Activated T-cell treated with anti-CD3 and anti-CD28 coated beads, Interleukin-2, amount 50 U/mL, for 72 hours (primary cell): ENCODE data around the gene PRR5. TPM values are rescaled to one million over a fixed set of nuclear protein-coding genes. Genes with fewer than 3 reads are reported as not detected.
"Not testable (repeated sequence)": the region's sequence is repeated elsewhere in the genome, so short reads cannot be mapped to it uniquely, and the experiment has no call there.

ENCODE experiments used
- ATAC-seq, 2 donors: fragments of 150-1000 bp; cut with Tn5 transposase; replicated peaks in 1 of 2; 2 replicates each; pipeline ENCODE4 v1.10.0; 2021; ENCODE audit warnings: moderate library complexity in 2 of 2, mild to moderate bottlenecking in 1 of 2
- DNase-seq, 2 donors: peaks; one replicate each; pipeline ENCODE4 v3.0.0; 2021 to 2022; ENCODE audit warnings: mixed read lengths in 1 of 2
- H3K27ac Mint-ChIP-seq: one replicate; pipeline ENCODE4 v1.8.0; 2022; ENCODE audit warnings: mild to moderate bottlenecking, moderate library complexity, mixed read lengths
- H3K27me3 Mint-ChIP-seq: one replicate; pipeline ENCODE4 v1.8.0; 2022; ENCODE audit warnings: low read depth, mixed read lengths
- H3K36me3 Mint-ChIP-seq, 2 donors: one replicate each; pipeline ENCODE4 v1.8.0; 2022; ENCODE audit warnings: mixed read lengths in 2 of 2, mild to moderate bottlenecking in 1 of 2; ENCODE audit not compliant: insufficient read depth in 2 of 2
- H3K4me1 Mint-ChIP-seq: one replicate; pipeline ENCODE4 v1.8.0; 2022; ENCODE audit warnings: low read depth, mixed read lengths
- H3K4me3 Mint-ChIP-seq, 2 donors: one replicate each; pipeline ENCODE4 v1.8.0; 2022; ENCODE audit warnings: mild to moderate bottlenecking in 2 of 2, mixed read lengths in 2 of 2, moderate library complexity in 2 of 2
- H3K9me3 Mint-ChIP-seq, 2 donors: one replicate each; pipeline ENCODE4 v1.8.0; 2022; ENCODE audit warnings: mixed read lengths in 2 of 2
- total RNA-seq, 2 donors: library from RNA; stranded (reverse); gene quantifications; one replicate each; pipeline ENCODE4 v1.2.3, GENCODE V29; 2022

Gene PRR5
- total RNA-seq, 2 donors from 2014 or later = 11.7 to 12.0 TPM

DNA sequence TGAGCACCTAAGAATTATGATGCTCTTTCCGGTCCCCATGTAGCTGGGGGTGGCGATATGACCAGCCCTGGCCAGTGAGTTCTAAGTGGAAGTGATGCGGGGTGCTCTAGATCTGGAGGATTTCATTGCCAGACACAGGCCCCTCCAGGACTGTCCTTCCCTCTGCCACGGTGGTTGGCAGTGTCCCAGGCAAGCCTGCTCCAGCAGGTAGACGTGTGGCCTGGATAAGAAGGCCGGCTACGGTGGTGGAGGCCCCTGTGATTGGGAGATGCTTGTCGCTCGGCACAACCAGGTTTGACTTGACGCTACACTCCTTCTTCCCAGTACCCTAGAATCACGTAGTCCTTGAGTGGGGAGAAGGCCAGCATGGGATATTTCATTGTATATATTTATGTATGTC, 41.2 kb downstream of the PRR5 start:
- DNase-seq (no peak), ATAC-seq (no peak)
- H3K4me3 Mint-ChIP-seq = no peak overlapping the region
- no peak overlapping the region for H3K27ac Mint-ChIP-seq
- H3K9me3 Mint-ChIP-seq = no peaks in the 10 kb centered on the region
- H3K4me1 Mint-ChIP-seq = no peaks in the 10 kb centered on the region
- H3K27me3 Mint-ChIP-seq = peaks cover 8% of the 10 kb centered on the region
- H3K36me3 Mint-ChIP-seq = no peaks in the 10 kb centered on the region

- DNase-seq (no peak), ATAC-seq (no peak)
- H3K4me1 Mint-ChIP-seq = no peaks in the 10 kb centered on the region
- no peaks in the 10 kb centered on the region for H3K9me3 Mint-ChIP-seq
- H3K36me3 Mint-ChIP-seq = no peaks in the 10 kb centered on the region
- H3K27me3 Mint-ChIP-seq = peaks cover 8% of the 10 kb centered on the region
- H3K27ac Mint-ChIP-seq = no peak overlapping the region
- no peak overlapping the region for H3K4me3 Mint-ChIP-seq
Observed at GRCh38 chr22:44743804-44744211, 41.8 kb downstream of the PRR5 start.

- peaks cover 0 to 3% of the 10 kb centered on the region in 2 donors for H3K36me3 Mint-ChIP-seq
- H3K4me1 Mint-ChIP-seq = no peaks in the 10 kb centered on the region
- H3K4me3 Mint-ChIP-seq = no peak overlapping the region
- no peaks in the 10 kb centered on the region for H3K9me3 Mint-ChIP-seq
- H3K27ac Mint-ChIP-seq = no peak overlapping the region
- DNase-seq (no peak), ATAC-seq (no peak)
- peaks cover 21% of the 10 kb centered on the region for H3K27me3 Mint-ChIP-seq
Observed at GRCh38 chr22:44745853-44746789, 44.1 kb downstream of the PRR5 start.

GRCh38 chr22:44747784-44748127, 45.8 kb downstream of the PRR5 start:
- H3K9me3 Mint-ChIP-seq, H3K4me1 Mint-ChIP-seq, ATAC-seq, DNase-seq, H3K27ac Mint-ChIP-seq, H3K36me3 Mint-ChIP-seq, H3K4me3 Mint-ChIP-seq: not testable (repeated sequence)
- peaks cover 21% of the 10 kb centered on the region for H3K27me3 Mint-ChIP-seq

- no peaks in the 10 kb centered on the region for H3K9me3 Mint-ChIP-seq
- ATAC-seq (no peak), DNase-seq (no peak)
- no peak overlapping the region for H3K27ac Mint-ChIP-seq
- no peak overlapping the region for H3K4me3 Mint-ChIP-seq
- peaks cover 5% of the 10 kb centered on the region for H3K4me1 Mint-ChIP-seq
- H3K36me3 Mint-ChIP-seq = peaks cover 0 to 3% of the 10 kb centered on the region in 2 donors
- peaks cover 29% of the 10 kb centered on the region for H3K27me3 Mint-ChIP-seq
Observed at GRCh38 chr22:44748524-44748923, 46.5 kb downstream of the PRR5 start.

GRCh38 chr22:44750481-44750880, 48.5 kb downstream of the PRR5 start:
- Mint-ChIP-seq H3K4me1 (peaks cover 5% of the 10 kb centered on the region), H3K36me3 (peaks cover 0 to 3% of the 10 kb centered on the region in 2 donors), H3K27ac (no peak overlapping the region), H3K4me3 (no peak overlapping the region), H3K9me3 (no peaks in the 10 kb centered on the region), H3K27me3 (peaks cover 49% of the 10 kb centered on the region)
- ATAC-seq (no peak), DNase-seq (no peak)

DNA sequence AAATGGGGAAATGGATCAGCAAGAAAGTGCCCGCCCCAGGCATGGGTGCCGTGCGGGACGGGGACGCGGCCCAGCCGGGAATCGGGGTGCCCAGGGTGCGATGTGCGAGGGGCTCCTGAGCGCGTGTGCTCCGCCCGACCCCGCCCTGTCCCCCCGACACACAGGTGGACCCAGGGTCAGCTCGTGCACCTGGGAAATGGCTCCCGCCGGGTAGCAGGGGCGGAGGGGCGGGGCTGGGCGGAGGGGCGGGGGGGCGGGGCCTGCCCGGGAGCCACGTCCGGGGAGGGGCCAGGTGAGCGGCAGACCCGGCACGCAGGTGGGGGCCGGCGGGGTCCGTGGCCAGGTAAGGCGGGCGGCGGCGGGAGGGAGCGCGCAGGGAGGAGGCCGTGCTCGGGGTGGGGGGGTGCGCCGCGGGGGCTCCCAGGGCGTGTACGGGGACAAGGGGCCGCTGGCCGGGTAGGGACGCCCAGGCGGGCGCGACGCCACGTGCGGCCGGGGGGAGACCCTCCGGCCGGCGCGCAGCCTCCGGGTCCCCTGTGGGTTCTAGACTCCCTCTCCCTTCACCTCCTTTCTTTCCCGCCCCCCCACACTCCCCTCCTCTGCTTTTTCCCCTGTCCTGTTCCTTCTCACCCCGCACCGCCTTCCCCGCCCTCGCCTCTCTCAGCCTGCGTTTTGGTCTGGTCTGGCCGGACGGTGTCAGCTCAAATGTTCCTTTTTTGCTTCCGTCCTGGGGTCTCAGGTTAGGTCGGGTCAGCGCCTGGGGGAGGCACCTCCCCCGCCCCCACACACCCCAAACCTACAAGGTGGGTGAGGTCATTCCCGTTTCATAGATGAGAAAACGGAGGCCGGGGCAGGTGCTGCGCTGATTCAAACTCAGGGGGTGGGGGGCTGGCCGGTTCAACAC, 50.5 kb downstream of the PRR5 start, which contains the start of gene ARHGAP8:
Gene ARHGAP8, plus strand, starts transcription at position 291 of the 904 bp plus-strand sequence. CDS start 33,953 bp downstream, outside the sequence.
- H3K4me3 Mint-ChIP-seq = peak within 1 kb of the TSS; percentile 75 to 85
- H3K9me3 Mint-ChIP-seq = no peaks in the 10 kb centered on the region
- ATAC-seq (peak; percentile 55 to 71), DNase-seq (peak; percentile 25 to 30)
- peaks cover 5% of the 10 kb centered on the region for H3K4me1 Mint-ChIP-seq
- peaks cover 56% of the 10 kb centered on the region for H3K27me3 Mint-ChIP-seq
- H3K27ac Mint-ChIP-seq = no peak within 1 kb of the TSS
- peaks cover 0 to 3% of the 10 kb centered on the region in 2 donors for H3K36me3 Mint-ChIP-seq

GRCh38 chr22:44753189-44754042, 51.4 kb downstream of the PRR5 start:
- peaks cover 0 to 3% of the 10 kb centered on the region in 2 donors for H3K36me3 Mint-ChIP-seq
- DNase-seq (no peak), ATAC-seq (no peak)
- peaks cover 65% of the 10 kb centered on the region for H3K27me3 Mint-ChIP-seq
- H3K4me1 Mint-ChIP-seq = peaks cover 5% of the 10 kb centered on the region
- peak overlapping the region; percentile 74 to 85 for H3K4me3 Mint-ChIP-seq
- no peaks in the 10 kb centered on the region for H3K9me3 Mint-ChIP-seq
- no peak overlapping the region for H3K27ac Mint-ChIP-seq

DNA sequence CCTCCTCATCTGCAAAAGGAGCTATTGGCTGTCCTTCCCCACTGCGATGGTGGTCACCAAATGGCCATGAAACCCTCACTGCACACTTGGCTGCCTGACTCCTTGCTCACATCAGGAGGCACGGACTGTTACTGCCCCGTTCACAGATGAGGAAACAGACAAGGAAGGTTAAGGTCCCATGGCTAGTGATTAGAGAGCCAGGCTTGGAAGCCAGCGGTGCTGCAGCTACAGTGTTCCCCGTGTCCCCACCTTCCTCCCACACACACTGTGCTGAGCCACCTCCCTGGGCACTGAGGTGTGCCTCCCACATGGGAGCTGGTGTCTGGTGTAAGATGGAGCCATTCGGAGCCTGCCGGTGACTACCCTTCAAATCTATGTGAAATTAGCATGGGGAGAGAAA, 53.0 kb downstream of the PRR5 start:
- peaks cover 63% of the 10 kb centered on the region for H3K27me3 Mint-ChIP-seq
- H3K27ac Mint-ChIP-seq = no peak overlapping the region
- ATAC-seq = no peak

GRCh38 chr22:44755417-44755816, 53.4 kb downstream of the PRR5 start:
- Mint-ChIP-seq H3K36me3 (no peaks in the 10 kb centered on the region), H3K27me3 (peaks cover 58% of the 10 kb centered on the region), H3K9me3 (no peaks in the 10 kb centered on the region), H3K4me3 (no peak overlapping the region), H3K27ac (no peak overlapping the region), H3K4me1 (peaks cover 5% of the 10 kb centered on the region)
- no peak for DNase-seq
- ATAC-seq = no peak

More for the DNA sequence above, 53.0 kb downstream of the PRR5 start:
- Mint-ChIP-seq H3K9me3 (no peaks in the 10 kb centered on the region), H3K4me3 (no peak overlapping the region), H3K4me1 (peaks cover 5% of the 10 kb centered on the region), H3K36me3 (peaks cover 0 to under 1% of the 10 kb centered on the region in 2 donors)
- no peak for DNase-seq

DNA sequence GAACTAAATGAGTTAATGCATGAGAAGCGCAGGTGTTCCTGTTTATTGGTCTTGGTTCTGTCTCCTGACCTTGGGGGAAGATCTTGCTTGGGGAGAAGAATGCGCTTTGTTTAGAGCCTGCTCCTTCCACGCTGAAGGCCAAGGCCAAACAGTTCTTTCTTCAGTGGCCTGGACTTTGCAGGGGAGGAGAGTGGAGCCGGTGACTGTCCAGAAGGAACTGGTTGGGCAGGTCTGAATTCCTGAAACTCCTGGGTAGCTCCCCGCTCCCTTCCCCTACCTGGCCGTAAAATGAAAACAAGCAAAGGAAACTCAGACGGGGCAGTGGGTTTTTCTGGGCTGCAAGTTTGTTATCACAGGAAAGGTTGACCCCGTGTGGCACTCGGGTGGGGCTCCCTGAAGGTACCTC, 54.0 kb downstream of the PRR5 start:
- no peak for ATAC-seq
- Mint-ChIP-seq H3K27ac (no peak overlapping the region), H3K27me3 (peaks cover 56% of the 10 kb centered on the region), H3K4me1 (peaks cover 5% of the 10 kb centered on the region), H3K9me3 (no peaks in the 10 kb centered on the region), H3K36me3 (no peaks in the 10 kb centered on the region), H3K4me3 (no peak overlapping the region)
- DNase-seq = no peak

DNA sequence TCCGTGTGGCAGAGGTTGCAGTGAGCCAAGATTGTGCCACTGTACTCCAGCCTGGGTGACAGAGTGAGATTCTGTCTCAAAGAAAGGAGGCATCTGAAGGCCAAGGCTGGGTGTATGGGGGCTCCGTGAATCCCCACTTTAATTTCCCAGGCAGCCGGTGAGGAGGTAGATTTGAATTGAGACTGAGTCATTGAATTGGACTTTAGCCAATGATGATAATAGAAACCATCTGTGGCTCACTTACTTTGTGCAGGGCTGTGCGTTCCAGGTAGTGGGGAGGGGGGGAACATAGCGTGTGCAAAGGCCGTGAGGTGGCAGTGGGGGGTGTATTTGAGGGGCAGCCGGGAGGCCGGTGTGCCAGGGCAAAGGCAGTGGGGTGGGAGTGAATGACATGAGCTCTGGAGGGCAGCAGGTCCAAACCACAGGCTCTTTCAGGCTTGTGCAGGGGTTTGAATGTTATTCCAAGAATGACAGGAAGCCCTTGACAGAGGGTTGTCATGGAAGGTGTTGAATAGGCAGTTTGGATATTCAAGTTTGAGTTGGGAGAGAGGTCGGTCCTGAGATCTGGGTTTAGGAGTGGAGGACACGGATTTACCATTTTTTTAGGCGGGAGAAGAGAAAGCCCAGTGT, 56.5 kb downstream of the PRR5 start:
- Mint-ChIP-seq H3K27me3 (peaks cover 48% of the 10 kb centered on the region), H3K4me1 (no peaks in the 10 kb centered on the region), H3K9me3 (peaks cover 2 to 4% of the 10 kb centered on the region in 2 donors), H3K4me3 (no peak overlapping the region), H3K36me3 (peaks cover 3 to 6% of the 10 kb centered on the region in 2 donors), H3K27ac (no peak overlapping the region)
- no peak for DNase-seq
- no peak for ATAC-seq
